CD4-positive, alpha-beta T cell (primary cell): ENCODE results near the gene KASH5. TPM values are rescaled to one million over a fixed set of nuclear protein-coding genes. Genes with fewer than 3 reads are reported as not detected.

ENCODE experiments used
- ATAC-seq: fragments of 200-7000 bp; cut with Tn5 transposase; one replicate; pipeline ENCODE4 v1.10.0; 2022; ENCODE audit warnings: mild to moderate bottlenecking; ENCODE audit not compliant: poor library complexity
- CTCF ChIA-PET: fragments of 350-600 bp; sonication (Branson Sonifier 250); formaldehyde crosslinking; loops from one replicate; lab custom pipeline; 2021; ENCODE audit warnings: antibody characterized with exemption, inconsistent platforms; lab: Charles Lee
- POLR2A ChIA-PET: fragments of 350-600 bp; sonication (Branson Sonifier 250); formaldehyde crosslinking; loops from one replicate; lab custom pipeline; 2021; ENCODE audit warnings: antibody characterized with exemption, inconsistent platforms; lab: Charles Lee
- DNase-seq, 14 experiments: peaks; one replicate each; pipeline ENCODE4 v3.0.0-alpha.2; 2013 to 2020; ENCODE audit warnings: mixed read lengths in 2 of 14
- H3K27ac ChIP-seq, 2 donors: one replicate each; pipeline versions ENCODE4 v1.5.1 to v1.7.0; 2013; ENCODE audit warnings: low read length in 2 of 2, low read depth in 1 of 2, mild to moderate bottlenecking in 1 of 2
- H3K27me3 ChIP-seq, 2 experiments: 1 replicate in 1 of 2; 2 replicates in 1 of 2; pipeline versions ENCODE4 v1.6.1 to v1.7.0; 2013; ENCODE audit warnings: low read length in 2 of 2, control low read depth in 1 of 2, mild to moderate bottlenecking in 1 of 2, moderate library complexity in 1 of 2; ENCODE audit not compliant: insufficient read depth in 2 of 2, control insufficient read depth in 1 of 2
- H3K36me3 ChIP-seq: one replicate; pipeline ENCODE4 v1.6.1; 2013; ENCODE audit warnings: low read length, control low read depth; ENCODE audit not compliant: insufficient read depth
- H3K4me1 ChIP-seq: one replicate; pipeline ENCODE4 v1.6.1; 2013; ENCODE audit warnings: low read length, control low read depth; ENCODE audit not compliant: insufficient read depth
- H3K4me3 ChIP-seq: one replicate; pipeline ENCODE4 v1.5.1; 2013; ENCODE audit warnings: mild to moderate bottlenecking, low read length, moderate library complexity
- H3K9me3 ChIP-seq, 2 experiments: 1 replicate in 1 of 2; 2 replicates in 1 of 2; pipeline versions ENCODE4 v1.6.1 to v1.7.0; 2013; ENCODE audit warnings: low read length in 2 of 2, mild to moderate bottlenecking in 2 of 2, control low read depth in 1 of 2, moderate library complexity in 1 of 2; ENCODE audit not compliant: control insufficient read depth in 1 of 2, insufficient read depth in 1 of 2
- H3K27ac Mint-ChIP-seq: one replicate; pipeline ENCODE4 v1.8.0; 2020; ENCODE audit warnings: mixed read lengths
- H3K27me3 Mint-ChIP-seq: one replicate; pipeline ENCODE4 v1.8.0; 2021; ENCODE audit warnings: mixed read lengths
- H3K36me3 Mint-ChIP-seq: one replicate; pipeline ENCODE4 v1.8.0; 2021; ENCODE audit warnings: low read depth, mixed read lengths
- H3K4me1 Mint-ChIP-seq: one replicate; pipeline ENCODE4 v1.8.0; 2021; ENCODE audit warnings: low read depth, mixed read lengths
- H3K4me3 Mint-ChIP-seq: one replicate; pipeline ENCODE4 v1.8.0; 2020; ENCODE audit warnings: mild to moderate bottlenecking, mixed read lengths
- H3K9me3 Mint-ChIP-seq: one replicate; pipeline ENCODE4 v1.8.0; 2020; ENCODE audit warnings: mixed read lengths
- intact Hi-C, 2 experiments: fragments of 100-400 bp; cut with DNase I in 1 of 2; cut with micrococcal nuclease in 1 of 2; formaldehyde crosslinking; loops; one replicate each; pipeline versions ENCODE4 v1.15.1 to v1.9.0; 2023 to 2025; cut with DNase I, micrococcal nuclease
- total RNA-seq, 174 experiments: library from RNA in 2 of 174; stranded (reverse) in 2 of 174; gene quantifications; one replicate each; pipeline ENCODE4 v1.2.3 and lab custom pipeline; 2021 to 2026
- TF ChIP-seq, protein P1 (sequence below): fragments of 200-600 bp; IDR thresholded peaks from one replicate; pipeline ENCODE4 v1.8.0; 2022; ENCODE audit warnings: antibody characterized with exemption, mild to moderate bottlenecking

Gene KASH5
- total RNA-seq, 2 experiments from 2014 or later: not detected

GRCh38 chr19:49441210-49441959 lies 53.3 kb downstream of the KASH5 start, which contains the start of gene SLC17A7:
Gene SLC17A7, minus strand, starts transcription at chr19:49441527. Its CDS starts 148 bp downstream, at chr19:49441379.
- H3K27ac ChIP-seq: no peak within 1 kb of the TSS
- H3K9me3 ChIP-seq: peaks cover 0 to 6% of the 10 kb centered on the region in 2 experiments
- DNase-seq (peak in 9 of 14 experiments; percentile 28 to 77 (median 41)), ATAC-seq (no peak)
- TF ChIP-seq, protein P1, sequence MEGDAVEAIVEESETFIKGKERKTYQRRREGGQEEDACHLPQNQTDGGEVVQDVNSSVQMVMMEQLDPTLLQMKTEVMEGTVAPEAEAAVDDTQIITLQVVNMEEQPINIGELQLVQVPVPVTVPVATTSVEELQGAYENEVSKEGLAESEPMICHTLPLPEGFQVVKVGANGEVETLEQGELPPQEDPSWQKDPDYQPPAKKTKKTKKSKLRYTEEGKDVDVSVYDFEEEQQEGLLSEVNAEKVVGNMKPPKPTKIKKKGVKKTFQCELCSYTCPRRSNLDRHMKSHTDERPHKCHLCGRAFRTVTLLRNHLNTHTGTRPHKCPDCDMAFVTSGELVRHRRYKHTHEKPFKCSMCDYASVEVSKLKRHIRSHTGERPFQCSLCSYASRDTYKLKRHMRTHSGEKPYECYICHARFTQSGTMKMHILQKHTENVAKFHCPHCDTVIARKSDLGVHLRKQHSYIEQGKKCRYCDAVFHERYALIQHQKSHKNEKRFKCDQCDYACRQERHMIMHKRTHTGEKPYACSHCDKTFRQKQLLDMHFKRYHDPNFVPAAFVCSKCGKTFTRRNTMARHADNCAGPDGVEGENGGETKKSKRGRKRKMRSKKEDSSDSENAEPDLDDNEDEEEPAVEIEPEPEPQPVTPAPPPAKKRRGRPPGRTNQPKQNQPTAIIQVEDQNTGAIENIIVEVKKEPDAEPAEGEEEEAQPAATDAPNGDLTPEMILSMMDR: no peak
- Mint-ChIP-seq H3K27me3 (peaks cover 68% of the 10 kb centered on the region), H3K27ac (no peak within 1 kb of the TSS), H3K4me3 (peak within 1 kb of the TSS; percentile 85), H3K36me3 (peaks cover 15% of the 10 kb centered on the region), H3K4me1 (peaks cover 38% of the 10 kb centered on the region), H3K9me3 (no peaks in the 10 kb centered on the region)
- intact Hi-C loops: loop anchor here in 1 of 2 experiments (5.0 to 10.0 kb wide), 2 partner anchors 109 to 447 kb away; partner anchors contain the start of genes GYS1 and RUVBL2
- no peak within 1 kb of the TSS for H3K4me3 ChIP-seq
- POLR2A ChIA-PET: interaction anchor here (1.1 to 1.9 kb wide), 3 partner anchors 12 to 32 kb away, joined by 4 to 6 read pairs (median 5); partner anchors contain the start of gene ALDH16A1
- H3K36me3 ChIP-seq: peaks cover under 1% of the 10 kb centered on the region
- peaks cover 58 to 60% of the 10 kb centered on the region in 2 experiments for H3K27me3 ChIP-seq
- CTCF ChIA-PET: interaction anchor here (0.9 to 2.9 kb wide), 4 partner anchors 10 to 50 kb away, joined by 3 to 15 read pairs (median 4); no protein-coding TSS in a partner anchor
- peaks cover 42% of the 10 kb centered on the region for H3K4me1 ChIP-seq

DNA sequence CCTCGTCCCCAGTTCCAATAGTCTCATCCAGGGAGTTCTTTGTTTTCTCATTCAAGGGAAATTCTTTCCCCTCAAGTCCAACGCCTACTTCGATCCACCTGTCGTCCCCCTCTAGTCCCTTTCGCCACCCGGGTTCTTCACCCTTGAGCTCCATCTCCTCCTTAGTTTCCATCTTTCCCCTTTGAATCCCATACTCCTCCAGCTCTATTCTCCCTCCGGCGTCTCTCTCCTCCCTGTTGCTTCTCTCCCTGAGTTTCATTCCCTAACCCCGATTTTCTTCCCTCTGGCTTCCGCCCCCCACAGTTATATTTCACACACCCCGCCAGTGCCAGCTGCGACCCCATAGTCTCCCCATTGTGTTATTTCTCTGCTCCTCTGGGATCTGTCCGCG lies 53.9 kb downstream of the KASH5 start:
- CTCF ChIA-PET: interaction anchor here (0.9 to 2.9 kb wide), 4 partner anchors 10 to 51 kb away, joined by 3 to 15 read pairs (median 4); no protein-coding TSS in a partner anchor
- TF ChIP-seq, protein P1: no peak
- Histone ChIP-seq H3K9me3 (peaks cover 0 to under 1% of the 10 kb centered on the region in 2 experiments), H3K4me1 (peaks cover 36% of the 10 kb centered on the region), H3K27me3 (peaks cover 53 to 54% of the 10 kb centered on the region in 2 experiments), H3K36me3 (peaks cover 7% of the 10 kb centered on the region), H3K27ac (no peak overlapping the region), H3K4me3 (no peak overlapping the region)
- DNase-seq: peak in 1 of 14 experiments; percentile 20
- intact Hi-C loops: loop anchor here in 1 of 2 experiments (5.0 to 10.0 kb wide), 2 partner anchors 110 to 447 kb away; partner anchors contain the start of genes GYS1 and RUVBL2
- peaks cover 36% of the 10 kb centered on the region for H3K4me1 Mint-ChIP-seq
- POLR2A ChIA-PET: interaction anchor here (1.1 to 1.9 kb wide), 4 partner anchors 11 to 50 kb away, joined by 4 to 6 read pairs (median 4); partner anchors contain the start of gene ALDH16A1
- H3K9me3 Mint-ChIP-seq: no peaks in the 10 kb centered on the region
- H3K36me3 Mint-ChIP-seq: peaks cover 20% of the 10 kb centered on the region
- H3K27ac Mint-ChIP-seq: no peak overlapping the region
- peaks cover 63% of the 10 kb centered on the region for H3K27me3 Mint-ChIP-seq
- H3K4me3 Mint-ChIP-seq: peak overlapping the region; percentile 85
- ATAC-seq: no peak

DNA sequence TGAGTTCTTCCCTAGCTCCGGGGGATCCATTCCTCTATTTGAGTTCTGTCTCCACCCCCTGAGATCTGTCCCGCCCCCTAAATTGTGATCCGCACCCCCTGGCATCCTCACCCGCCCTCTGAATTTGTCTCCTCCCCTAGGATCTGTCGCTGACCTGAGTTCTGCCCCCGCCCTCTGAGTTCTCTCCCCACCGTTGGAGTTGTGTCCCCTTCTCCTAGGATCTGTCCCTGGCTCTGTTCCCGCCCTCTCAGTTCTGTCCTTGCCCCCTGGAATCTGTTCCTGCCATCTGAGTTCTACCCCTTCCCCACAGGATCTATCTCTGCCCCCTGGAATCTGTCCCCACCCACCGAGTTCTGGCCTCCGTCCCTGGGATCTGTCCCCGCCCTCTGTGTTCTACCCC lies 54.3 kb downstream of the KASH5 start:
- intact Hi-C loops: loop anchor here in 1 of 2 experiments (5.0 to 10.0 kb wide), 2 partner anchors 110 to 448 kb away; partner anchors contain the start of genes GYS1 and RUVBL2

More for the DNA sequence above, 54.3 kb downstream of the KASH5 start:
- Mint-ChIP-seq H3K27me3 (peaks cover 59% of the 10 kb centered on the region), H3K36me3 (peaks cover 24% of the 10 kb centered on the region), H3K27ac (no peak overlapping the region), H3K4me3 (peak overlapping the region; percentile 85), H3K4me1 (peaks cover 36% of the 10 kb centered on the region), H3K9me3 (no peaks in the 10 kb centered on the region)
- DNase-seq (peak in 2 of 14 experiments; percentile 6 to 55), ATAC-seq (no peak)
- Histone ChIP-seq H3K27me3 (peaks cover 50 to 51% of the 10 kb centered on the region in 2 experiments), H3K4me3 (no peak overlapping the region), H3K4me1 (peaks cover 36% of the 10 kb centered on the region), H3K9me3 (no peaks in the 10 kb centered on the region), H3K27ac (no peak overlapping the region), H3K36me3 (peaks cover 10% of the 10 kb centered on the region)
- POLR2A ChIA-PET: interaction anchor here (1.1 to 1.9 kb wide), 5 partner anchors 11 to 51 kb away, joined by 3 to 6 read pairs (median 4); partner anchors contain the start of gene ALDH16A1
- CTCF ChIA-PET: interaction anchor here (0.9 to 3.9 kb wide), 6 partner anchors 11 to 51 kb away, joined by 3 to 19 read pairs (median 4); no protein-coding TSS in a partner anchor
- TF ChIP-seq, protein P1: no peak
